ENCODE results near the gene PAN3. TPM values are rescaled to one million over a fixed set of nuclear protein-coding genes. Genes with fewer than 3 reads are reported as not detected.

PAN3 gene
- total and polyA plus RNA-seq, 2 of the 8 experiments (the other 6 are each of a cell fraction or from before 2014, with no cell fraction given) = 12.7 to 39.3 TPM

- no peak for TF ChIP-seq EZH2 (IDR thresholded peaks at IDR 0.05; ENCODE audit: low read depth, low read length, severe bottlenecking)
- no peak for TF ChIP-seq HDAC6 (IDR thresholded peaks at IDR 0.05; ENCODE audit: low read depth, low read length)
- TF ChIP-seq RFX5 (IDR thresholded peaks at IDR 0.05; ENCODE audit: borderline replicate concordance, low read depth, low read length) = no peak
- no peak for TF ChIP-seq ATF3 (IDR thresholded peaks at IDR 0.05; ENCODE audit: insufficient read depth, low read depth, low read length)
- no peak for TF ChIP-seq TAF7 (optimal IDR thresholded peaks at IDR 0.05; ENCODE audit: borderline replicate concordance, low read depth, low read length)
- TF ChIP-seq BRCA1 (IDR thresholded peaks at IDR 0.05; ENCODE audit: low read depth, low read length) = no peak
- TF ChIP-seq MAX (IDR thresholded peaks at IDR 0.05) = no peak
- TF ChIP-seq SIX5 (IDR thresholded peaks at IDR 0.05; ENCODE audit: low read depth, low read length) = no peak
- peak; percentile 97 for TF ChIP-seq ATF2 (IDR thresholded peaks at IDR 0.05; ENCODE audit: low read length)
- no peak for TF ChIP-seq CBX8 (IDR thresholded peaks at IDR 0.05; ENCODE audit: borderline replicate concordance, low read depth, low read length)
- no peak for TF ChIP-seq TBP (IDR thresholded peaks at IDR 0.05; ENCODE audit: low read depth, low read length)
- TF ChIP-seq TCF12 (IDR thresholded peaks at IDR 0.05; ENCODE audit: low read depth, low read length) = peak; percentile 51; the same call in 1 of the 2 replicates
- TF ChIP-seq JUND (IDR thresholded peaks at IDR 0.05; ENCODE audit: low read length) = peak; percentile 87
These were observed 23.0 kb downstream of the PAN3 start (continued) for GRCh38 chr13:28161370-28161769.
